Endothelial cell of umbilical vein (primary cell): ENCODE measurements around the gene CLRN3. TPM values are rescaled to one million over a fixed set of nuclear protein-coding genes. Genes with fewer than 3 reads are reported as not detected.

Experiments used
- BruUV-seq: library from RNA; stranded (reverse); fragments of 400-500 nt; replicated peaks from 2 replicates; lab custom pipeline; 2021; lab: Mats Ljungman, UMichigan
- CTCF ChIA-PET: fragments of 300-600, 350-600 bp; sonication (Branson Sonifier 250); formaldehyde crosslinking; loops from one replicate; lab custom pipeline; 2021; ENCODE audit warnings: antibody characterized with exemption, inconsistent platforms; lab: Charles Lee
- POLR2A ChIA-PET: fragments of 300-600, 350-600 bp; sonication (Branson Sonifier 250); formaldehyde crosslinking; loops from one replicate; lab custom pipeline; 2021; ENCODE audit warnings: antibody characterized with exemption, inconsistent platforms; lab: Charles Lee
- DNase-seq: peaks from one replicate; pipeline ENCODE4 v3.0.0-alpha.2; 2011; ENCODE audit warnings: low read depth, low spot score
- FAIRE-seq: peaks from 2 replicates; lab custom pipeline; 2011; peaks lifted over from hg19 to GRCh38; lab: Jason Lieb, UNC
- H2AFZ ChIP-seq: 2 replicates; pipeline ENCODE4 v1.6.0; 2012; ENCODE audit warnings: low read depth, low read length, control low read depth, inconsistent platforms
- H3K27ac ChIP-seq: 2 replicates; pipeline ENCODE4 v1.5.1; 2011; ENCODE audit warnings: low read depth, mild to moderate bottlenecking, control low read depth, low read length, moderate library complexity; ENCODE audit not compliant: insufficient read depth
- H3K27me3 ChIP-seq, 2 experiments: 2 replicates each; pipeline versions ENCODE4 v1.6.0 to v1.6.1; 2011; ENCODE audit warnings: low read length in 2 of 2, mixed read lengths in 1 of 2; ENCODE audit not compliant: control insufficient read depth in 2 of 2, insufficient read depth in 2 of 2
- H3K36me3 ChIP-seq, 2 experiments: 2 replicates in 1 of 2; 3 replicates in 1 of 2; pipeline ENCODE4 v1.5.1; 2011; ENCODE audit warnings: low read length in 2 of 2, mild to moderate bottlenecking in 1 of 2, moderate library complexity in 1 of 2; ENCODE audit not compliant: control insufficient read depth in 2 of 2, insufficient read depth in 2 of 2; ENCODE audit errors: extremely low read depth in 1 of 2
- H3K4me1 ChIP-seq: 3 replicates; pipeline ENCODE4 v1.5.1; 2011; ENCODE audit warnings: mild to moderate bottlenecking, low read length; ENCODE audit not compliant: control insufficient read depth, insufficient read depth; ENCODE audit errors: extremely low read depth
- H3K4me2 ChIP-seq: 2 replicates; pipeline ENCODE4 v1.6.1; 2011; ENCODE audit warnings: low read length, control low read depth, mixed read lengths; ENCODE audit not compliant: insufficient read depth
- H3K4me3 ChIP-seq, 3 experiments: fragments of 200-600 bp in 1 of 3; sonication (generic), shearing (Covaris generic) in 1 of 3; replicated peaks in 1 of 3; 2 replicates each; pipeline ENCODE4 v1.5.1; 2011 to 2016; ENCODE audit warnings: control low read depth in 3 of 3, low read length in 3 of 3, mild to moderate bottlenecking in 2 of 3, inconsistent platforms in 1 of 3, low read depth in 1 of 3, moderate library complexity in 1 of 3; ENCODE audit not compliant: insufficient read depth in 1 of 3
- H3K79me2 ChIP-seq: 2 replicates; pipeline ENCODE4 v1.6.0; 2012; ENCODE audit warnings: low read length, inconsistent platforms; ENCODE audit not compliant: control insufficient read depth, insufficient read depth
- H3K9ac ChIP-seq: replicated peaks from 2 replicates; pipeline ENCODE3; 2011; ENCODE audit warnings: low read length, control low read depth; ENCODE audit not compliant: insufficient read depth; ENCODE audit errors: extremely low read depth
- H3K9me1 ChIP-seq: replicated peaks from 3 replicates; pipeline ENCODE4 v1.6.0; 2011; ENCODE audit warnings: mild to moderate bottlenecking, low read length; ENCODE audit not compliant: control insufficient read depth, insufficient read depth; ENCODE audit errors: extremely low read depth
- H3K9me3 ChIP-seq: replicated peaks from 2 replicates; pipeline ENCODE4 v1.5.1; 2012; ENCODE audit warnings: low read length, inconsistent platforms; ENCODE audit not compliant: control insufficient read depth, insufficient read depth
- H4K20me1 ChIP-seq: replicated peaks from 2 replicates; pipeline ENCODE3; 2011; ENCODE audit warnings: mild to moderate bottlenecking, low read length; ENCODE audit not compliant: control insufficient read depth, insufficient read depth; ENCODE audit errors: extremely low read depth
- CTCF ChIP-seq, 2 donors: IDR thresholded peaks; 1 replicate in 1 of 2; 2 replicates in 1 of 2; pipeline ENCODE4 v1.5.1; 2011; ENCODE audit warnings: low read length in 2 of 2, mild to moderate bottlenecking in 2 of 2, moderate library complexity in 2 of 2, control low read depth in 1 of 2, inconsistent platforms in 1 of 2, low read depth in 1 of 2; ENCODE audit not compliant: insufficient read depth in 1 of 2; ENCODE audit errors: extremely low read depth in 1 of 2
- FOS ChIP-seq: IDR thresholded peaks from 2 replicates; pipeline ENCODE4 v1.6.1; 2011; ENCODE audit warnings: mild to moderate bottlenecking, low read length, moderate library complexity, borderline replicate concordance; ENCODE audit not compliant: insufficient read depth
- GATA2 ChIP-seq: IDR thresholded peaks from 2 replicates; pipeline ENCODE4 v1.7.0; 2011; ENCODE audit warnings: low read depth, mild to moderate bottlenecking, moderate library complexity, mixed read lengths, low read length; ENCODE audit not compliant: insufficient read length, insufficient read depth
- JUN ChIP-seq: IDR thresholded peaks from 2 replicates; pipeline ENCODE4 v1.6.1; 2011; ENCODE audit warnings: borderline replicate concordance, low read depth; ENCODE audit not compliant: insufficient read length, insufficient read depth
- MAX ChIP-seq: IDR thresholded peaks from 2 replicates; pipeline ENCODE4 v1.6.1; 2011; ENCODE audit not compliant: insufficient read depth, insufficient read length
- MYC ChIP-seq: IDR thresholded peaks from one replicate; pipeline ENCODE4 v1.6.1; 2011; ENCODE audit warnings: mild to moderate bottlenecking, low read depth, low read length
- POLR2A ChIP-seq: IDR thresholded peaks from 2 replicates; pipeline ENCODE4 v1.6.1; 2012; ENCODE audit warnings: low read depth, mild to moderate bottlenecking, control low read depth, low read length
- dilution Hi-C: fragments of 300-500 bp; cut with MboI; formaldehyde crosslinking; loops from one replicate; pipeline ENCODE4 v1.15.0; 2019; ENCODE audit warnings: low sequenced_read_pairs; ENCODE audit not compliant: extremely low pct_ligation_motif_present
- intact Hi-C: fragments of 100-400 bp; cut with micrococcal nuclease; formaldehyde crosslinking; loops from one replicate; pipeline ENCODE4 v1.10.0; 2022
- polyA plus RNA-seq, 4 experiments: library from polyadenylated mRNA; depleted of rRNA in 3 of 4; stranded (reverse) in 3 of 4; unstranded in 1 of 4; fragments of >200 nt; gene quantifications; 2 replicates each; pipeline versions ENCODE4 v1.2.1 to v1.2.3, GENCODE V29; 2011 to 2012; ENCODE audit warnings: missing spikeins in 1 of 4
- total RNA-seq: library from RNA; stranded (reverse); gene quantifications from 2 replicates; pipeline ENCODE4 v1.2.3, GENCODE V29; 2021

Gene CLRN3
- total and polyA plus RNA-seq, 2 donors (not counting 3 experiments of a cell fraction or from before 2014, with no cell fraction given) = 0.07 TPM; not detected in 1

GRCh38 chr10:127890832-127891334 lies 1.9 kb downstream of the CLRN3 start:
- POLR2A ChIA-PET = no interaction called here
- no TSS peak for BruUV-seq
- FAIRE-seq = no peak

DNA sequence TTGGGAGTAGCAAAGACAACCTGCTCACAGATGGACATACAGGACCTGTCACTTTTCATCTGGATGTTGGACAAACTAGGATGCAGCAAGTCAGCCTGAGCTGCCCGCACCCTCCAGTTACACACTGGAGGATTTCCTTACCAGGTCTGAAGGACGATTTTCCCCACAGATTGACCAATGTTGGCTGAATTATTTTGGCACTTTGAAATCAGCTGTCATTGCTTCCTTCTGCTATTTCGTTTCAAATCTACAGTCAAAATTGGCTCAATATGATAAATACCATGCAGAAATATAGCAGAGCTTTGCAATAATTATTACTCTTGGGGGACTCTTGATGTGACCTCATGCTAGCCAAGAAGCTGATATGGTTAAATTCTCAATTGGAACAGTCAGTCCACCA lies 2.5 kb downstream of the CLRN3 start:
- intact Hi-C loops = no loop called here
- no peak for FAIRE-seq
- Histone ChIP-seq H2AFZ (no peak overlapping the region), H3K79me2 (no peaks in the 10 kb centered on the region), H3K36me3 (no peaks in the 10 kb centered on the region), H3K27me3 (peaks cover 0 to 7% of the 10 kb centered on the region in 2 experiments), H3K4me1 (peaks cover 15% of the 10 kb centered on the region), H3K9ac (no peak overlapping the region), H3K4me3 (no peak overlapping the region), H3K9me1 (no peaks in the 10 kb centered on the region), H3K9me3 (no peaks in the 10 kb centered on the region), H4K20me1 (no peaks in the 10 kb centered on the region), H3K27ac (no peak overlapping the region), H3K4me2 (no peak overlapping the region)
- ChIA-PET CTCF (interaction anchor here (1.2 to 1.6 kb wide), 4 partner anchors 31 to 179 kb away, joined by 3 to 7 read pairs (median 6); no protein-coding TSS in a partner anchor), POLR2A (no interaction called here)
- DNase-seq = no peak
- TF ChIP-seq POLR2A (no peak), MAX (no peak), FOS (no peak), JUN (no peak), MYC (no peak), CTCF (IDR thresholded peaks at IDR 0.05; ENCODE audit: extremely low read depth in 1 of 2, insufficient read depth in 1 of 2, low read depth in 1 of 2, low read length in 2 of 2) (no peak), GATA2 (no peak)
- dilution Hi-C loops = no loop called here
- BruUV-seq = no TSS peak

More at GRCh38 chr10:127890832-127891334, 1.9 kb downstream of the CLRN3 start:
- CTCF ChIA-PET = interaction anchor here (1.3 to 1.6 kb wide), 3 partner anchors 120 to 178 kb away, joined by 5 to 7 read pairs (median 7); no protein-coding TSS in a partner anchor
- dilution Hi-C loops (no loop called here), intact Hi-C loops (no loop called here)
- TF ChIP-seq MAX = no peak
- no peaks in the 10 kb centered on the region for H3K9me3 ChIP-seq
- H3K4me3 ChIP-seq = no peak overlapping the region
- no peaks in the 10 kb centered on the region for H3K9me1 ChIP-seq
- H3K79me2 ChIP-seq = no peaks in the 10 kb centered on the region
- peaks cover 15% of the 10 kb centered on the region for H3K4me1 ChIP-seq
- no peak overlapping the region for H3K4me2 ChIP-seq
- H3K36me3 ChIP-seq = no peaks in the 10 kb centered on the region
- no peak overlapping the region for H3K9ac ChIP-seq
- no peak for DNase-seq
- no peaks in the 10 kb centered on the region for H4K20me1 ChIP-seq
- peaks cover 0 to 7% of the 10 kb centered on the region in 2 experiments for H3K27me3 ChIP-seq
- H3K27ac ChIP-seq = no peak overlapping the region
- no peak overlapping the region for H2AFZ ChIP-seq
